SU-DHL-6 (cell line): ENCODE data around the gene COL21A1.

Source experiments
- H2AFZ ChIP-seq: fragments of 200-600 bp; sonication (generic); 2 replicates; pipeline ENCODE4 v1.6.1; 2014; ENCODE audit warnings: low read depth, mild to moderate bottlenecking, moderate library complexity, mixed read lengths, antibody characterized with exemption, low read length; ENCODE audit not compliant: severe bottlenecking
- H3F3A ChIP-seq: fragments of 200-600 bp; shearing (Covaris generic); 2 replicates; pipeline ENCODE4 v1.6.0; 2016; ENCODE audit warnings: antibody characterized with exemption, mild to moderate bottlenecking; ENCODE audit not compliant: insufficient read depth
- H3K27ac ChIP-seq: fragments of 200-600 bp; sonication (generic); 2 replicates; pipeline ENCODE4 v1.5.1; 2016; ENCODE audit warnings: low read depth, mild to moderate bottlenecking, low read length, moderate library complexity, mixed read lengths
- H3K27me3 ChIP-seq: fragments of 200-600 bp; sonication (generic), shearing (Covaris generic); 2 replicates; pipeline ENCODE4 v1.6.0; 2014; ENCODE audit warnings: mild to moderate bottlenecking, low read length
- H3K36me3 ChIP-seq: fragments of 200-600 bp; sonication (generic); 2 replicates; pipeline ENCODE4 v1.6.1; 2014; ENCODE audit warnings: mild to moderate bottlenecking, low read length, mixed read lengths
- H3K4me2 ChIP-seq: fragments of 300-600, 200-600 bp; shearing (Covaris generic), sonication (generic); 2 replicates; pipeline ENCODE4 v1.6.0; 2014; ENCODE audit warnings: low read length, low read depth, mild to moderate bottlenecking; ENCODE audit not compliant: poor library complexity, severe bottlenecking
- H3K4me3 ChIP-seq: fragments of 200-600 bp; sonication (generic); 2 replicates; pipeline ENCODE4 v1.5.1; 2014; ENCODE audit warnings: antibody characterized with exemption, low read length, mild to moderate bottlenecking, mixed read lengths; ENCODE audit not compliant: insufficient read depth, poor library complexity, severe bottlenecking
- H3K79me2 ChIP-seq: fragments of 200-600 bp; sonication (generic); 2 replicates; pipeline ENCODE4 v1.6.1; 2014; ENCODE audit warnings: mild to moderate bottlenecking, low read length, moderate library complexity; ENCODE audit not compliant: insufficient read depth
- H3K9ac ChIP-seq: fragments of 200-600 bp; sonication (generic); 2 replicates; pipeline ENCODE4 v1.7.0; 2014; ENCODE audit warnings: mild to moderate bottlenecking, low read length
- H3K9me2 ChIP-seq: fragments of 200-600 bp; sonication (generic); replicated peaks from 2 replicates; pipeline ENCODE4 v1.6.1; 2014; ENCODE audit warnings: low read length; ENCODE audit not compliant: insufficient read depth
- H3K9me3 ChIP-seq: fragments of 200-600 bp; sonication (generic); 2 replicates; pipeline ENCODE4 v1.6.1; 2014; ENCODE audit warnings: low read length, mixed read lengths; ENCODE audit not compliant: insufficient read depth
- H4K20me1 ChIP-seq: fragments of 200-600 bp; sonication (generic); 2 replicates; pipeline ENCODE4 v1.6.1; 2014; ENCODE audit warnings: low read depth, mild to moderate bottlenecking, antibody characterized with exemption, low read length, moderate library complexity, mixed read lengths
- EZH2phosphoT487 ChIP-seq: fragments of 200-600 bp; sonication (generic), shearing (Covaris generic); conservative IDR thresholded peaks from 2 replicates; pipeline ENCODE4 v1.6.1; 2018; ENCODE audit warnings: mild to moderate bottlenecking, antibody characterized with exemption, low read length, moderate library complexity, mixed read lengths
- TF ChIP-seq, protein P1 (sequence below): fragments of 200-600 bp; sonication (generic); IDR thresholded peaks from one replicate; pipeline ENCODE4 v1.5.1; 2017; ENCODE audit warnings: antibody characterized with exemption, mild to moderate bottlenecking, low read length, moderate library complexity; ENCODE audit not compliant: insufficient read depth, poor library complexity, severe bottlenecking

The COL21A1 gene

GRCh38 chr6:56282391-56282790 is 35.0 kb upstream of the COL21A1 start:
- H3K9ac ChIP-seq = no peak overlapping the region
- TF ChIP-seq, protein P1, sequence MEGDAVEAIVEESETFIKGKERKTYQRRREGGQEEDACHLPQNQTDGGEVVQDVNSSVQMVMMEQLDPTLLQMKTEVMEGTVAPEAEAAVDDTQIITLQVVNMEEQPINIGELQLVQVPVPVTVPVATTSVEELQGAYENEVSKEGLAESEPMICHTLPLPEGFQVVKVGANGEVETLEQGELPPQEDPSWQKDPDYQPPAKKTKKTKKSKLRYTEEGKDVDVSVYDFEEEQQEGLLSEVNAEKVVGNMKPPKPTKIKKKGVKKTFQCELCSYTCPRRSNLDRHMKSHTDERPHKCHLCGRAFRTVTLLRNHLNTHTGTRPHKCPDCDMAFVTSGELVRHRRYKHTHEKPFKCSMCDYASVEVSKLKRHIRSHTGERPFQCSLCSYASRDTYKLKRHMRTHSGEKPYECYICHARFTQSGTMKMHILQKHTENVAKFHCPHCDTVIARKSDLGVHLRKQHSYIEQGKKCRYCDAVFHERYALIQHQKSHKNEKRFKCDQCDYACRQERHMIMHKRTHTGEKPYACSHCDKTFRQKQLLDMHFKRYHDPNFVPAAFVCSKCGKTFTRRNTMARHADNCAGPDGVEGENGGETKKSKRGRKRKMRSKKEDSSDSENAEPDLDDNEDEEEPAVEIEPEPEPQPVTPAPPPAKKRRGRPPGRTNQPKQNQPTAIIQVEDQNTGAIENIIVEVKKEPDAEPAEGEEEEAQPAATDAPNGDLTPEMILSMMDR = no peak
- no peak for TF ChIP-seq EZH2phosphoT487
- no peak overlapping the region for H3K4me2 ChIP-seq
- H3K27ac ChIP-seq = no peak overlapping the region
- H4K20me1 ChIP-seq = no peaks in the 10 kb centered on the region
- no peaks in the 10 kb centered on the region for H3K79me2 ChIP-seq
- no peak overlapping the region for H3K4me3 ChIP-seq
- no peaks in the 10 kb centered on the region for H3K9me2 ChIP-seq
- H3F3A ChIP-seq = no peaks in the 10 kb centered on the region
- H3K9me3 ChIP-seq = no peaks in the 10 kb centered on the region
- no peak overlapping the region for H2AFZ ChIP-seq
- H3K36me3 ChIP-seq = no peaks in the 10 kb centered on the region
- no peaks in the 10 kb centered on the region for H3K27me3 ChIP-seq

DNA sequence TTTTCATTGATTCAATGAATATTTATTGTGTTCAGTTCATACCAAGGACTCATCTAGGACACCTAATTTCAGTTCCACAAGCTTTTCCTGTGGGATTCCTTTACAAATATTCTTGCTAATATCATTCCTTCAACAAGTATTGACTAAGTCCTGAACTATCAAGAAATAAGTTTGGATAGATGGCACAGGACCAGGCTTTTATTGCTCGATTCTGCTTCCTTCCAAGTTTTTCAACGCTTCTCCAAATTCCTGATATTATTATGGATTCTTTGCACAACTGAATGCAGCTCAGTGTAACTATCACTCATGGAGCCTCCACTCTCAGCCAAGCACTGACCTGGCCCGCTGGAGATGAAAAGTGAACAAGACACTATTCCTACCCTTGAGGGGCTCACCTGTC is 32.7 kb upstream of the COL21A1 start:
- no peaks in the 10 kb centered on the region for H3K9me2 ChIP-seq
- H3K27ac ChIP-seq = no peak overlapping the region
- no peak overlapping the region for H3K4me3 ChIP-seq
- no peaks in the 10 kb centered on the region for H3K27me3 ChIP-seq
- no peaks in the 10 kb centered on the region for H4K20me1 ChIP-seq
- H3K79me2 ChIP-seq = no peaks in the 10 kb centered on the region
- H3F3A ChIP-seq = no peaks in the 10 kb centered on the region
- H3K9me3 ChIP-seq = no peaks in the 10 kb centered on the region
- no peak overlapping the region for H3K4me2 ChIP-seq
- no peaks in the 10 kb centered on the region for H3K36me3 ChIP-seq
- no peak overlapping the region for H3K9ac ChIP-seq
- TF ChIP-seq, protein P1 = no peak
- TF ChIP-seq EZH2phosphoT487 = no peak
- no peak overlapping the region for H2AFZ ChIP-seq

DNA sequence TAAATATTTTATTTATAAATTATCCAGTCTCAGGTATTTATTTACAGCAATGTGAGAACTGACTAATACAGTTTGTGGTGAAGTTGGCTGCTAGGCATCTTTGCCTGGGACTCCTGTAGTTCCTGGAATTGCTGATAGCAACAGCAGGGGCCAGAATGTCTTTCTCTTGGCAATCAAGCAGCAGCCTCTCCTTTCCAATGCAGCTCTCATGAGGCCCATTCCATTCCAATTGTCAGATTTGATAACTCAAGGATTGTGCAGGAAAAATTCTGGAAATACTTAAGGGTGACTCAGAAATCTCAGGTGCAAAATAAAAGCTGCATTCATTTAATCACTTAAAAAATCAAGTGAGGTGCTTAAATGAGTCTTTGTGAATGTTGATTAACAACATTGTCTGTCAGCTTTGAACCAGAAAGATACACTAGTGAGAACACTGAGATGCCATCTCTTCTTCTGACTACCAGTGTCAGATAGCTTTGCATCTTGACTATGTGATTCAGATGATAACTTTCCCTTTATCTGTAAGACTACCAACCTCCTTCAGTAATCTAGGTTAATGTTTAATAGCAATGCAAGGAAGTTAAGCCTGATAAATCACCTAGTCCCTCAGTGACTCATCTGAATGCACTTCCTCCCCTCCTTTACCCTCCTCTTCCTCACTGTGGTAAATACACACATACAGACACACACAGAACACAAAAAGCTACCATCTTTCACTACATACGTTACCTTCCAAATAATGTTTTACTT is 32.1 kb upstream of the COL21A1 start:
- Histone ChIP-seq H3F3A (no peaks in the 10 kb centered on the region), H3K36me3 (no peaks in the 10 kb centered on the region), H3K9ac (no peak overlapping the region), H3K4me3 (no peak overlapping the region), H3K27me3 (no peaks in the 10 kb centered on the region), H3K9me2 (no peaks in the 10 kb centered on the region), H3K9me3 (no peaks in the 10 kb centered on the region), H3K4me2 (no peak overlapping the region), H3K79me2 (no peaks in the 10 kb centered on the region), H4K20me1 (no peaks in the 10 kb centered on the region), H3K27ac (no peak overlapping the region), H2AFZ (no peak overlapping the region)
- TF ChIP-seq, protein P1 = no peak
- TF ChIP-seq EZH2phosphoT487 = no peak
